Natural killer cell treated with Interleukin-12 subunit alpha and Interleukin-12 subunit beta and Interleukin-15 and Interleukin-18, amount 100 ng/mL, for 72 hours (primary cell): Measurements from ENCODE around the gene GPX2. TPM values are rescaled to one million over a fixed set of nuclear protein-coding genes. Genes with fewer than 3 reads are reported as not detected.

Experiments used
- ATAC-seq, 2 donors: fragments of 150-1000 bp; cut with Tn5 transposase in 1 of 2; sonication (Bioruptor Pico), chemical (Tn5 transposase) in 1 of 2; 2 replicates each; pipeline ENCODE4 v1.10.0; 2021
- DNase-seq: peaks from one replicate; pipeline ENCODE4 v3.0.0; 2022; ENCODE audit warnings: low spot score
- H3K27ac Mint-ChIP-seq, 2 donors: 1 replicate in 1 of 2; 2 replicates in 1 of 2; pipeline ENCODE4 v1.8.0; 2022; ENCODE audit warnings: mixed read lengths in 2 of 2, mild to moderate bottlenecking in 1 of 2, moderate library complexity in 1 of 2
- H3K27me3 Mint-ChIP-seq, 2 donors: 1 replicate in 1 of 2; 2 replicates in 1 of 2; pipeline ENCODE4 v1.8.0; 2022; ENCODE audit warnings: mixed read lengths in 2 of 2
- H3K36me3 Mint-ChIP-seq: one replicate; pipeline ENCODE4 v1.8.0; 2022; ENCODE audit warnings: mixed read lengths
- H3K4me1 Mint-ChIP-seq, 2 donors: 1 replicate in 1 of 2; 2 replicates in 1 of 2; pipeline ENCODE4 v1.8.0; 2022; ENCODE audit warnings: low read depth in 2 of 2, mixed read lengths in 2 of 2, mild to moderate bottlenecking in 1 of 2
- H3K4me3 Mint-ChIP-seq: one replicate; pipeline ENCODE4 v1.8.0; 2022; ENCODE audit warnings: mixed read lengths
- H3K9me3 Mint-ChIP-seq: 2 replicates; pipeline ENCODE4 v1.8.0; 2022; ENCODE audit warnings: mixed read lengths
- total RNA-seq, 2 donors: library from RNA; stranded (reverse); gene quantifications; one replicate each; pipeline ENCODE4 v1.2.3, GENCODE V29; 2022

GPX2 gene
- total RNA-seq, 2 donors from 2014 or later = not detected

GRCh38 chr14:64953661-64954060, 11.1 kb upstream of the GPX2 start:
- no peak overlapping the region for H3K27ac Mint-ChIP-seq
- no peaks in the 10 kb centered on the region for H3K36me3 Mint-ChIP-seq
- ATAC-seq (no peak), DNase-seq (no peak)
- no peak overlapping the region for H3K4me3 Mint-ChIP-seq
- H3K4me1 Mint-ChIP-seq = peaks cover 0 to 10% of the 10 kb centered on the region in 2 donors
- H3K9me3 Mint-ChIP-seq = no peaks in the 10 kb centered on the region
- no peaks in the 10 kb centered on the region for H3K27me3 Mint-ChIP-seq

GRCh38 chr14:64953310-64953654, 10.7 kb upstream of the GPX2 start:
- Mint-ChIP-seq H3K36me3 (no peaks in the 10 kb centered on the region), H3K27ac (no peak overlapping the region), H3K4me3 (no peak overlapping the region), H3K27me3 (no peaks in the 10 kb centered on the region), H3K9me3 (no peaks in the 10 kb centered on the region), H3K4me1 (peaks cover 0 to 10% of the 10 kb centered on the region in 2 donors)
- ATAC-seq (no peak), DNase-seq (no peak)

- Mint-ChIP-seq H3K27me3 (no peaks in the 10 kb centered on the region), H3K4me3 (no peak overlapping the region), H3K36me3 (no peaks in the 10 kb centered on the region), H3K9me3 (no peaks in the 10 kb centered on the region), H3K27ac (no peak overlapping the region), H3K4me1 (peaks cover 0 to 10% of the 10 kb centered on the region in 2 donors)
- DNase-seq = no peak
- ATAC-seq = no peak
These were observed 10.2 kb upstream of the GPX2 start for GRCh38 chr14:64952598-64953309.

GRCh38 chr14:64951724-64952123, 9.2 kb upstream of the GPX2 start:
- no peaks in the 10 kb centered on the region for H3K27me3 Mint-ChIP-seq
- H3K36me3 Mint-ChIP-seq = no peaks in the 10 kb centered on the region
- ATAC-seq (no peak), DNase-seq (no peak)
- no peaks in the 10 kb centered on the region for H3K9me3 Mint-ChIP-seq
- no peak overlapping the region for H3K27ac Mint-ChIP-seq
- H3K4me3 Mint-ChIP-seq = no peak overlapping the region
- peaks cover 0 to 14% of the 10 kb centered on the region in 2 donors for H3K4me1 Mint-ChIP-seq

GRCh38 chr14:64951291-64951690, 8.7 kb upstream of the GPX2 start:
- no peak for ATAC-seq
- peaks cover 0 to 14% of the 10 kb centered on the region in 2 donors for H3K4me1 Mint-ChIP-seq
- H3K4me3 Mint-ChIP-seq = no peak overlapping the region
- no peak overlapping the region for H3K27ac Mint-ChIP-seq
- H3K9me3 Mint-ChIP-seq = no peaks in the 10 kb centered on the region
- DNase-seq = no peak
- no peaks in the 10 kb centered on the region for H3K27me3 Mint-ChIP-seq
- no peaks in the 10 kb centered on the region for H3K36me3 Mint-ChIP-seq

- ATAC-seq (no peak), DNase-seq (no peak)
- H3K36me3 Mint-ChIP-seq = no peaks in the 10 kb centered on the region
- H3K27me3 Mint-ChIP-seq = no peaks in the 10 kb centered on the region
- H3K4me1 Mint-ChIP-seq = peaks cover 0 to 14% of the 10 kb centered on the region in 2 donors
- no peak overlapping the region for H3K4me3 Mint-ChIP-seq
- no peak overlapping the region for H3K27ac Mint-ChIP-seq
- H3K9me3 Mint-ChIP-seq = no peaks in the 10 kb centered on the region
These were observed 8.3 kb upstream of the GPX2 start for GRCh38 chr14:64950889-64951288.

GRCh38 chr14:64948612-64949210, 6.2 kb upstream of the GPX2 start:
- Mint-ChIP-seq H3K4me1 (peaks cover 5 to 21% of the 10 kb centered on the region in 2 donors), H3K36me3 (no peaks in the 10 kb centered on the region), H3K27ac (no peak overlapping the region), H3K9me3 (no peaks in the 10 kb centered on the region), H3K4me3 (no peak overlapping the region), H3K27me3 (no peaks in the 10 kb centered on the region)
- DNase-seq (no peak), ATAC-seq (no peak)

GRCh38 chr14:64947710-64948611, 5.4 kb upstream of the GPX2 start:
- peaks cover 11 to 25% of the 10 kb centered on the region in 2 donors for H3K4me1 Mint-ChIP-seq
- no peak for ATAC-seq
- no peak overlapping the region for H3K4me3 Mint-ChIP-seq
- no peaks in the 10 kb centered on the region for H3K27me3 Mint-ChIP-seq
- no peak overlapping the region for H3K27ac Mint-ChIP-seq
- no peak for DNase-seq
- no peaks in the 10 kb centered on the region for H3K36me3 Mint-ChIP-seq
- H3K9me3 Mint-ChIP-seq = no peaks in the 10 kb centered on the region

- no peaks in the 10 kb centered on the region for H3K9me3 Mint-ChIP-seq
- no peak for DNase-seq
- ATAC-seq = no peak
- H3K27ac Mint-ChIP-seq = no peak overlapping the region
- H3K27me3 Mint-ChIP-seq = no peaks in the 10 kb centered on the region
- no peaks in the 10 kb centered on the region for H3K36me3 Mint-ChIP-seq
- H3K4me3 Mint-ChIP-seq = no peak overlapping the region
- peaks cover 14 to 20% of the 10 kb centered on the region in 2 donors for H3K4me1 Mint-ChIP-seq
These were observed 3.9 kb upstream of the GPX2 start for GRCh38 chr14:64946310-64947045.

GRCh38 chr14:64945431-64946178, 3.1 kb upstream of the GPX2 start:
- Mint-ChIP-seq H3K27ac (no peak overlapping the region), H3K4me1 (peaks cover 14 to 20% of the 10 kb centered on the region in 2 donors), H3K4me3 (no peak overlapping the region), H3K9me3 (no peaks in the 10 kb centered on the region), H3K27me3 (no peaks in the 10 kb centered on the region), H3K36me3 (no peaks in the 10 kb centered on the region)
- no peak for DNase-seq
- no peak for ATAC-seq

- no peak for ATAC-seq
- no peaks in the 10 kb centered on the region for H3K27me3 Mint-ChIP-seq
- H3K27ac Mint-ChIP-seq = peak overlapping the region in 1 of 2 donors; percentile 17
- peaks cover 14 to 20% of the 10 kb centered on the region in 2 donors for H3K4me1 Mint-ChIP-seq
- no peak overlapping the region for H3K4me3 Mint-ChIP-seq
- H3K36me3 Mint-ChIP-seq = no peaks in the 10 kb centered on the region
- no peak for DNase-seq
- no peaks in the 10 kb centered on the region for H3K9me3 Mint-ChIP-seq
These were observed 2.3 kb upstream of the GPX2 start for GRCh38 chr14:64944861-64945260.

GRCh38 chr14:64944041-64944440, 1.5 kb upstream of the GPX2 start:
- ATAC-seq = no peak
- Mint-ChIP-seq H3K4me3 (no peak overlapping the region), H3K9me3 (no peaks in the 10 kb centered on the region), H3K27ac (peak overlapping the region in 1 of 2 donors; percentile 75), H3K27me3 (no peaks in the 10 kb centered on the region), H3K36me3 (no peaks in the 10 kb centered on the region), H3K4me1 (peaks cover 14 to 26% of the 10 kb centered on the region in 2 donors)
- no peak for DNase-seq

GRCh38 chr14:64943556-64943955, 1.0 kb upstream of the GPX2 start:
- DNase-seq = no peak
- Mint-ChIP-seq H3K27ac (peak overlapping the region in 1 of 2 donors; percentile 75), H3K4me3 (no peak overlapping the region), H3K27me3 (no peaks in the 10 kb centered on the region), H3K36me3 (no peaks in the 10 kb centered on the region), H3K9me3 (no peaks in the 10 kb centered on the region), H3K4me1 (peaks cover 14 to 30% of the 10 kb centered on the region in 2 donors)
- ATAC-seq = peak in 1 of 2 donors; percentile 24
